ENCODE results near the gene ANKRD36.
A peak's percentile ranks its signal among the peaks of the same experiment; 100 is the strongest.
"Not testable (repeated sequence)": the region's sequence is repeated elsewhere in the genome, so short reads cannot be mapped to it uniquely, and the experiment has no call there.

The ANKRD36 gene

GRCh38 chr2:97113050-97113881, at the start of gene ANKRD36:
TSS of gene ANKRD36 (plus strand) at chr2:97113153. CDS start at chr2:97113740, 587 bp downstream.
- not testable (repeated sequence) for DNase-seq

DNA sequence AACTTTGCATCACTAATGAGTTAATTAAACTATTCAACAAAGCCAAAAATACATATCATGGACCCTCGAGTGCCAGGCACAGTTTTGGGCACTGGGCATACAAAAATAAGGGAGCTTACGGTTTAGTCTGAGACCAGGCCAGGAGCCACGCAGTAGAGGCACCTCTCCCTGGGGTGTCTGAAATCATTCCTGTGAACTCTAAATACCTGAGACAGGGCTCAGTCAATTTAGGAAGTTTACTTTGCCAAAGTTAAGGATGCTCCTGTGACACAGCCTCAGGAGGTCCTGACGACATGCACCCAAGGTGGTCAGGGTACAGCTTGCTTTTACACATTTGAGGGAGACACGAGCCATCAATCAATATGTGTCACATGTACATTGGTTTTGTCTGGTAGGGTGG, 46.9 kb upstream of the ANKRD36 start:
- DNase-seq = not testable (repeated sequence)

DNA sequence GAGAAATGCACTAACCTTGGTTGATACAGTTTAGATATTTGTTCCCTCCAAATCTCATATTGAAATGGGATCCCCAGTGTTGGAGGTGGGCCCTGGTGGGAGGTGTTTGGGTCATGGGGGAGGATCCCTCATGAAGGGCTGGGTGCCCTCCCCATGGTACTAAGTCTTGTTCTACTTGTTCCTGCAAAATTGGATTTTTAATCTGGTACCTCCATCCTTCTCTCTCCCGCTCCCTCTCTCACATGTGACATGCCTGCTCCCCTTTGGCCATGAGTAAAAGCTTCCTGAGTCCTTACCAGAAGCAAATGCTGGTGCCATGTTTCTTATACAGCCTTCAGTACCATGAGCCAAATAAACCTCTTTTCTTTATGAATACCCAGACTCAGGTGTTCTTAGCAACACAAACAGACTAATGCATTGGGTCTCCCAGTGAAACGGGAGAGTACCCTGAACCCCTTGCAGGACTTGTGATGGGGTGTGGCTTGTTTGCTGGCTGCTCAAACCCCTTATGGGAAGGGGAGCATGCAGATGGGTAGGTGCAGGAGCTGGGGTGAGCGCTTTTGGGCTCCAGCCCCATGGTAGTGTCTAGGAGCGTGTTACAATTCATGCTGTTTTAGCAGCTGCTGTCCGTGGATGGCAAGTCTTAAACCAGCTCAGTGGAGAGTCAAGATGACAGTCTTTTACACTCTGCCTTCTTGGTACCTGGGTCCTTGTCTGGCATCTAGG, 45.5 kb upstream of the ANKRD36 start:
- DNase-seq = no peak

DNA sequence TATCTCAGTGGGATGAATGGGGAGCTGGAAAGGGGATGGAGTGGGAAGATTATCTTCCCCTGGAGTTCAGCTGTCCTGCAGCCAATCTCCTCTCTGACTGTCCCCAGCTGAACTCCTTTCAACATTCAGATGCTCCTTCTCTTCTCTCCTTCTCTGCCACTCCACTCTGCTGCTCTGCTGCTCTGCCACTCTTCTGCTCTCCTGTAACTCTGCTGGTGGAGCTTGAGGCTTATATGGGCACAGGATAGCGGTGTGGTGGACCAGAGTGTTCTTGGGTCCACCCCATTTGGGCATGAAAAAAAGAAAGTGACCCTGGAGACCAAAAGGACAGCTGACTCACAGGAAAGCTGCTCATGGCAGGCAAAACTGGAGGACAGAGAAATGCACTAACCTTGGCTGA, 44.9 kb upstream of the ANKRD36 start:
- DNase-seq = no peak

GRCh38 chr2:97068722-97069121, 44.2 kb upstream of the ANKRD36 start:
- peak; percentile 6 for DNase-seq

DNA sequence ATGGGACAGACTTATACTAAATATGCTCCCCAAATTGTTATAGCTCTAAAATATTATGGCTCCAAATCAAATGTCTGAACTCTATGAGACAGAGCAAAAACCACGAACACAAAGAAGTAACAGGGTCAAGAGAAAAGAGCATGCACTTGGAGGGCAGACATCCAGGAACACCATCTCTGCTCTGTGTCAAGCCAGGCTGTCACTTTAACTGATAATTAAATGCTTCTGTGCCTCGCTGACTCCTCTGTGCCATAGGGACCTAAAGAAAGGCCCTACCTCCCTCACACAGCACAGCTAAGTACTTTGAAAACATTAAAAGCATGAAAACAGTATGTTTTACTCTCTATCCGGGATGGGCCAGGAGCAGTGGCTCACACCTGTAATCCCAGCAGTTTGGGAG, 42.0 kb upstream of the ANKRD36 start:
- DNase-seq = not testable (repeated sequence)

GRCh38 chr2:97077213-97077612, 35.7 kb upstream of the ANKRD36 start:
- not testable (repeated sequence) for DNase-seq

DNA sequence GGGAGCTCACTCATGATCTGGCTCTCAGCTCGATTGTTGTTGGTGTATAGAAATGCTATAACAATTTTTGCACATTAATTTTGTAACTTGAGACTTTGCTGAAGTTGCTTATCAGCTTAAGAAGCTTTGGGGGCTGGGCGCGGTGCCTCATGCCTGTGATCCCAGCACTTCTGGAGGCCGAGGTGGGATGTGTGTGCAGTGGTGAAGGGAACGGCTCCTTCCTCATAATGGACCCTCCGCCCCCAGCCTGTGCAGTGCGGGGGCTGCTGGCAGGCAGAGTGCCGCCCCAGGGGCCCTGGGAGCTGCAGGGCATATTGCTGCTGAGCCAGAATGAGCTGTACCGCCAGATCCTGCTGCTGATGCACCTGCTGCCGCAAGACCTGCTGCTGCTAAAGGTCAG, 32.1 kb upstream of the ANKRD36 start:
- DNase-seq = not testable (repeated sequence)

GRCh38 chr2:97082206-97082605, 30.7 kb upstream of the ANKRD36 start:
- DNase-seq = not testable (repeated sequence)

GRCh38 chr2:97083516-97083915, 29.4 kb upstream of the ANKRD36 start:
- not testable (repeated sequence) for DNase-seq

DNA sequence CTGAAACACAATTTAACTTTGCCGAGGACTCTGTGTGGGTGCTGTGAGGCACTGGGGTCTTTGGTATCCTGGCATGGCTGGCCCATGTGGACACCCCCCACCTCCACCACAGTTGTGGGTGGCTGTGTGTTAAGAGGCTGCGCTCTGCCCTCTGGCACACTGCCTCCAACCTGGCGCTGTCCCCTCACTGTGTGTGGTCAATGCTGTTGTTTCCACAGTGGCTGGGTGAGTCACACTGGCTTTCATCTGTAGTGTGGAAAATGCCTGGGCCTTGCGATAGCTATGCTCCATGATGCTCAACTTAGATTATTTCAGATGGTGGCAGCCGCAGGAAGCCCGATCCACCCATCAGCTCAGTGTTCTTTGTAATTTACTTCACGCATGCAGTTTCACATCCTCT, 27.9 kb upstream of the ANKRD36 start:
- DNase-seq = not testable (repeated sequence)

DNA sequence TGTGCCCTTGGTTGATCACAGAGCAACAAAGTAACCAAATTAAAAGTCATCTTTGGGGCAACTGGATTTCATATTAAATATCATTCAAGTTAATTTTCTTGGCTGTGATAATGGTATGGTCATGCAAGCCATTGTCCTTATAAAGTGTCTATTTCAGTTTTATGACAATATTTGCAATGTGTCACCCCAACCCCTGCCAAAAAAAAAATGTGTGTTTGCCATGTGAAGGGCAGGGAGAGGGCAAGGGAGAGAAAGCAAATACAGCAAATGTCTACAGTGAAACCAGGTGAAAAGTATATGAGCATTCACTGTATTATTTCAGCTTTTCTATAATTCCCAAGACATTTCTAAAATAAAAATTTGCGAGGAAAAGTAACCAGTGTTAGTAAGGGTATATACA, 24.2 kb upstream of the ANKRD36 start:
- DNase-seq = not testable (repeated sequence)

- not testable (repeated sequence) for DNase-seq
These were observed 20.0 kb upstream of the ANKRD36 start for GRCh38 chr2:97092946-97093345.

GRCh38 chr2:97093983-97094771, 18.8 kb upstream of the ANKRD36 start:
- DNase-seq = not testable (repeated sequence)

DNA sequence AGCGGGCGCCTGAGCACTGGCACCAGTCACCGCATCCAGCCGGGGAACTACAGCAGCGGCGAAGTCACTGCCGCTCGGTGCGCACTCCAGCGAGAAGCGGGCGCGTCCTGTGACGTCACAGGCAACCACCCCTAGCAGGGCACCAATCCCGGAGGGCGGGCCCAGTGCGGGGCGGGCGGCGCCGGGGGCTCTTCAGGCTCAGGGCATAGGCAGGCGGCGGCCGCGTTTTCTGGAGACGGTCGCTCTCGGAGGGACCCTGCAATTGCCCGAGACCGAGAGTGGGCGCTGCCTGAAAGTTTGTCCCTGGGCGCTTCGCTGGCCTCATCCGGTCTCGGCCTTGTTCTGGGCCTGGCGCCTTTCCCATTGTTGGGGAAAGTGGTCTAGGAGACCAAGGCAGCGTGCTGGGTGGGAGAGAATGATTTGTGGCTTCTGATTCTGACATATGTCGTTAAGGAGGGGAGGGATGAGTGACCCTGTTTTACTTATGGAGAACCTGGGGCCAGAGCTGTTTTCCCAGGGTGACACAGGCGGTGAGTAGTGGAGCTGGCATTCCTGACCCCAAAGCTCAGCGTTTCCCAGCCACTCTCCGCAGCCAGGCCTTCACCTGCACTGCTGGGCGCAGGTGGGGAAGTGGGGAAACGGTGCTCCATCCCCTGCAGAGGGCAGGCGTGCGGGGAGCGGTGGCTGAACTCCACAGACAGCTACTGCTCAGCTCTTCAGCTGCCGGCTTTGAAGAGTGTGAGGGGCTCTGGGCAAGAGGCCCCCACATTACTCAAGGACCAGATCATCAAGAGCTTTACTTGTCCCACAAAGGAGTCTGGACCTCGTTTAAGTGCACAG, 18.0 kb upstream of the ANKRD36 start, which contains the start of gene FAHD2B:
Gene FAHD2B (minus strand): TSS at position 111 of the 840 bp plus-strand sequence. CDS start 3,176 bp downstream, outside the sequence.
- peak; percentile 63 for DNase-seq

DNA sequence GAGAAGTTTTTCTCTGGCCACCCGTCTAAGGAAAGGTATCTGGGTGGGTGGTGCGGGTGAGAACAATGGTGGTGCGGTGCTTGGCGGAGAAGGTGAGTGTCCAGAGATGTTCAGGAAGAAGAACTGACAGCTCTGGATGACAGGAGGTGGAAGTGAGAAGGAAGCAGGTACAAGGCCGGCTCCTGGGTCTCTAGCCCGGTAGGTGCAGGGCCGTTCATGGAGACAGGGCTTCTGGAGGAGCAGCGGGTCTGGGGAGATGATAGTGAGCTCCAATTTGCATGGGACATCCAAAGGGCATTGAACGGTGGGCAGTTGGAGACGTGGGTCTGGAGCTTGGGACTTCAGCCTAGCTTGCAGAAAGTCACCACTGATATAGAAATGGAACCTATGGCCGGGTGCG, 17.3 kb upstream of the ANKRD36 start:
- DNase-seq = no peak

DNA sequence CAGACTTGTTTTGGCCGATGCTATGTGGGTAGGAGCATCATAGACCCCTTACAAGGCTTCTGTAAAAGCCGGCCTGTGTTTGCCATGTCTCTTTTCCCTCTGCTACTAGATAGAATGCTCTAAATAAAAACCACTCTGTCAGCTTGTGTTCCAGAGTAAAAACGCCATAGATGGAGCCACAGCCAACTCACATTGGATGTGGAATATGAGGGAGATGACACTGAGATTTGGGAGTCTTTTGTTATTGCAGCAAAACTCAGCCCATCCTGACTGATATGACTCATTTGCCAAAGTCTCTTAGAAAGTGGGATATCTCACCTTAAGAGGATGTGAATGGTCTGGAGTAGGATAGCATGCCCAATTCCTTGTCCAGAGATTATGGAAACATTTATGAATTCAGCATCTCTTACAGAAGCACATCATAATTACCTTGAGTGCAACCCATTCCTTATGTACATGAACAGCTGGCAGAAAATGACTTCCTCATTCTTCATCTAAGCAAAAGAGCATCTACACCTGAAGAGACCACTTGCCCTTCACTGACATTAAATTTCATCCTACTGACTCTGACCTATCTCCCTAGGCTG, 14.1 kb upstream of the ANKRD36 start:
- DNase-seq = not testable (repeated sequence)

DNA sequence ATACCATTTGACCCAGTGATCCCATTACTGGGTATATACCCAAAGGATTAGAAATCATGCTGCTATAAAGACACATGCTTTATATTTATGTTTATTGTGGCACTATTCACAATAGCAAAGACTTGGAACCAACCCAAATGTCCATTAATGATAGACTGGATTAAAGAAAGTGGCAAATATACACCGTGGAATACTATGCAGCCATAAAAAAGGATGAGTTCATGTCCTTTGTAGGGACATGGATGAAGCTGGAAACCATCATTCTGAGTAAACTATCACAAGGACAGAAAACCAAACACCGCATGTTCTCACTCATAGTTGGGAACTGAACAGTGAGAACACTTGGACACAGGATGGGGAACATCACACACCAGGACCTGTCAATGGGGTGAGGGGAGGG, 6.1 kb upstream of the ANKRD36 start:
- DNase-seq = not testable (repeated sequence)

GRCh38 chr2:97111246-97111645, 1.7 kb upstream of the ANKRD36 start:
- not testable (repeated sequence) for DNase-seq

DNA sequence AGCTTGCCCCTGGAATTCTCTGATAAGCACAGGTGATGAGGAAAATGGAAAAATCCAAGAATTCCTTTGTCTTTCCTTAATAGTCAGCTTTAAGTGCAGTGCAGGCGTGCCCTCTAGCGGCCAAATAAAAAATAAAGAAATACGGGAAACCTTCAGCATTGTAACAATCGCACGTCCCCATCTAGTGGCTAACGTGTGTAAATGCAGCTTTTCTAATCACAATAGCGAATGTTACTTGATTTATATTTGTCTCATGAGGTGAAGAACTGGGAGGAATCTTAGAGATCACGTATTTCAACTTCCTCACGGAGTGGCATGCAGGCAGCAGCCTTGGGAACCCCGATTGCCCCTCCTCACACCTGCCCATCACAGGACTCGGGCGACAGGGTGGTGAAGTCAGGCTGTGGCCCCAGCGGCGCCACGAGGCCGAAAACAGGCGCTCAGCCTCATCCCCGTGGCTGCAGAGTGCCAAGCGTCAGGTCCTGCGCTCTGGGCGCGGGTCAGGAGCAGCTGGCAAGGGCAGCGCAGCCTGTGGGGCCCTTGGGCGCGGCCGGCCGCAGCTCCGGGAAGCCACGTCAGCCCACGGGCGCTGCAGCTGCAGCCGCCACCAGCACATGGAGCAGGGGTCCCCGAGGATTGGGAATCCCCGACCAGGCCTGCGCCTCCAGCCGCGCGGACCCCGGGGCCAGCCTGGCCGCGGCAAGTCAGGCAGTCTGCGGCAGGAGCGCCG, 468 bp upstream of the ANKRD36 start:
- not testable (repeated sequence) for DNase-seq

DNA sequence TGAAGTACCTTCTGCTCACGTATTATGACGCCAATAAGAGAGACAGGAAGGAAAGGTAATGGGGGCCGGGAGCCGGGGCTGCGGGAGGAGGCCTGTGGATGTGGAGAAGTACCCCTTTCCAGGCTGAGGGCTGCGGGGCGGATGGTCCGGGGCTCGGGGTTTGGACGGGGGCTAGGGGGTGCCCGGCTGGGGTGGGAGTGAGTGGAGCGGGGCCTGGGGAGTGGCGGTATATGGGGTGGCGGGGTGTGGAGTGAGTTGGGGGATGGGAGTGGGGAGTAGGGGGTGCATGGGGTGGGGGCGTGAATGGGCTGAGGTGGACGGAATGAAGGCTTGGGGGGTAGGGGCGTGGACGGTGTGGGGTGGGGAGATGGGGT, 916 bp downstream of the ANKRD36 start:
- not testable (repeated sequence) for DNase-seq

All from NCI-H2171 (cell line).